ENCODE data around the gene SPRED2.

GRCh38 chr2:65473045-65473444, 40.6 kb upstream of the SPRED2 start:
- TF ChIP-seq, protein P1, sequence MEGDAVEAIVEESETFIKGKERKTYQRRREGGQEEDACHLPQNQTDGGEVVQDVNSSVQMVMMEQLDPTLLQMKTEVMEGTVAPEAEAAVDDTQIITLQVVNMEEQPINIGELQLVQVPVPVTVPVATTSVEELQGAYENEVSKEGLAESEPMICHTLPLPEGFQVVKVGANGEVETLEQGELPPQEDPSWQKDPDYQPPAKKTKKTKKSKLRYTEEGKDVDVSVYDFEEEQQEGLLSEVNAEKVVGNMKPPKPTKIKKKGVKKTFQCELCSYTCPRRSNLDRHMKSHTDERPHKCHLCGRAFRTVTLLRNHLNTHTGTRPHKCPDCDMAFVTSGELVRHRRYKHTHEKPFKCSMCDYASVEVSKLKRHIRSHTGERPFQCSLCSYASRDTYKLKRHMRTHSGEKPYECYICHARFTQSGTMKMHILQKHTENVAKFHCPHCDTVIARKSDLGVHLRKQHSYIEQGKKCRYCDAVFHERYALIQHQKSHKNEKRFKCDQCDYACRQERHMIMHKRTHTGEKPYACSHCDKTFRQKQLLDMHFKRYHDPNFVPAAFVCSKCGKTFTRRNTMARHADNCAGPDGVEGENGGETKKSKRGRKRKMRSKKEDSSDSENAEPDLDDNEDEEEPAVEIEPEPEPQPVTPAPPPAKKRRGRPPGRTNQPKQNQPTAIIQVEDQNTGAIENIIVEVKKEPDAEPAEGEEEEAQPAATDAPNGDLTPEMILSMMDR (conservative IDR thresholded peaks at IDR 0.05 in 1 of 2, IDR thresholded peaks at IDR 0.05 in 1 of 2; ENCODE audit: extremely low read depth in 1 of 2, insufficient read depth in 1 of 2, low read depth in 1 of 2, low read length in 2 of 2): no peak
- TF ChIP-seq EZH2 (IDR thresholded peaks at IDR 0.05; ENCODE audit: borderline replicate concordance, low read length): no peak
